Activated CD4-positive, alpha-beta T cell treated with anti-CD3 and anti-CD28 coated beads, Interleukin-2, amount 50 U/mL, for 1 hour (primary cell): ENCODE measurements around the gene IRAK1.

Experiments used
- DNase-seq: peaks from one replicate; pipeline ENCODE4 v3.0.0-alpha.2; 2020

Gene IRAK1

DNA sequence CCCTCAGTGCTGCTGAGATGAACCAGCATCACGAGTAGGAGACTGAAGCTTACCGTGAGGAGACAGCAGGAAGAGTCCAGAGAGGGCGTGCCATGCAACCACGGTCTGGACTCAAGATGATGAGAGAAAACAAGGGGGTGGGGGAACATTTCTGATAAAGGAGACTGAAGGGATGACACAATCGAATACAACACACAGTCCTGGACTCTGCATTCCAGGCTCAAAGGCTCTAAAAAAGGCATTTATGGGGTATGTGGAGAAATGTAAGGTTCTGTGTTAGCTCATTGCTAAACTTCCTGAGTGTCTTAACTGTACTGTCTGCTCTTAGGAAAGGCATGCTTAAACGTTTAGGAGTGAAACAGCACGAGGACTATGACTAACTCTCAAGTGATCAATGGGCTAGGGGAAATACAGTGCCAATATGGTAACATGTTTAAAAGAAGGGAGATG, 20.6 kb upstream of the IRAK1 start:
- no peak for DNase-seq

DNA sequence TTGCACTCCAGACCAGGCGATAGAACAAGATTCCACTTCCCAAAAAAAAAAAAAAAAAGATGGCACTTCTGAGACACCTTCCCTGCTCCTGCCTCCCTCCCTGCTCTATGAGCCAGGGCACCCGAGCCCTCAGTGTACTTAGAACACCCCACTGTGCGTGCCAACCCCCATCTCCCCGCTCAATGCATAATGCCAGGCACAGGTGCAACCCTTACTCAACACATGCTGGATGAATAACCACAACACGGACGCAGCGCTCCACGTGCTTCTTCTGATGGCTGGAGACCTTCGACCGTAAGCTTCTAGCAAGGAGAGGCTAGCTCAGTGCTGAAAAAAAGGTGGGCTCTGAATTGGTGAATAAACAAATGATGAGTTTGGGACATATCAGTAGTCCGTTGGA, 19.9 kb upstream of the IRAK1 start:
- no peak for DNase-seq

DNA sequence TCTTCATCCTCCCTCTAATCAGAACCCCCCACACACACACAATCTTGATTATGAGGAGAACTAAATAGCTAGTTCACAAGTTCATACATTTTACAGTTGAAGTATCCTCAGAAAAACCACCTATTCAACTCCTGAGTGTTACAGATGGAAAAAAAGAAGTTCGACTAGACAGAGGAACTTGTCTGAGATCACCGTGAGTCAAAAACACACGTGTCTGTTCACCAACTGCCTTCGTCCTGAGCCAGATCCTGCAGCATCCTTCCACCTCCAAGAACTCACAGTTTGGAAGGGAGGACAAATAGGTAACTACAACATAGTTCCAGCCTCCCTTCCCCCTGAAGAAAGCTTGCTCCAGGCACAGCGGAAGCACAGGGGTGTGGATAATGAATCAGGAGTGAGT, 19.0 kb upstream of the IRAK1 start:
- no peak for DNase-seq

DNA sequence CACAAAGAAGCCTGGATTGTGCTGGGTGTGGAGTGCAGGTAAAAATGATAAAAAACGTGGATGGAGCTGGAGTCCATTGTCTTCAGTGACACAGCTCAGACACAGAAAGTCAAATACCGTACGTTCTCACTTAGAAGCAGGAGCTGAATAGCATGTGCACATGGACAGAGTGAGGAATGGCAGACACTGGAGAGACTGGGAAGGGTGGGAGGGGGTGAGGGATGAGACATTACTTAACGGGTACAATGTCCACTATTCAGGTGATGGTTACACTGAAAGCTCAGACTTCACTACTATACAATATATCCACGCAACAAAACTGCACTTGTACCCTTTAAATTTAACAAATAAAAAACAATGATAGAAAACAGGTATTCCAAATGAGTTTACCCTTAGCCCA, 18.1 kb upstream of the IRAK1 start:
- no peak for DNase-seq

DNA sequence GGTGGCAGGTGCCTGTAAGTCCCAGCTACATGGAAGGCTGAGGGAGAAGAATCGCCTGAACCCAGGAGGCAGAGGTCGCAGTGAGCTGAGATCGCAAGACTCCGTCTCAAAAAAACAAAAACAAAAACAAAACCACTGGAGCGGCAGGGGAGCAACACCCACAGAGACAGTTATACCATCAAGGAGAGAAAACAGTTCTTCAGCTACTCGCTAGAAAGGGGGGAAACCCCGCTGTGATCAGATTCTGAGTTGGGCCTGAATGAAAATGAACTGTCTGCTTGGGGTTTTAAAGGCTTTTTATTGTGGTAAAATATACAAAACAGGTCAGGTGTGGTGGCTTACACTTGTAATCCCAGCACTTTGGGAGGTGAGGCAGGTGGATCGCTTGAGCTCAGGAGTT, 16.8 kb upstream of the IRAK1 start:
- no peak for DNase-seq

DNA sequence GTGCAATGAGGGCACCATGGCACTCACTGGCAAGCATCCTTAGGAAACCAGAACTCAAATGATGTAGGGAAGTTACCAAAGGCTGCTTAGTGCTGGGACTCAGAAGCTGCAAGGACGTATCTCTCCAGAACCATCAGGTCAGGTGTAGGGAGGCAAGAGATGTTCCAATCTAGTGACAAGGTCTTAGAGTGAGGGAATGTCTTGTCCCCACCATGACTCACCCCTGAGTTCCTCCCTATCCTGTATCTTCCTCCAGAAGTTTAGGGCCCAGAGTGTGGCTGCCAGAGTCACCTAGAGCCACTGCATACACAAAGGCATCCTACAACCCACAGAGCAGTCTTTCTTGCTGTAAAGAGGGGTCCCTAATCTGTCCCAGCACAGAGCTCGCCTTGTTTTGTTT, 14.1 kb upstream of the IRAK1 start:
- DNase-seq = no peak

DNA sequence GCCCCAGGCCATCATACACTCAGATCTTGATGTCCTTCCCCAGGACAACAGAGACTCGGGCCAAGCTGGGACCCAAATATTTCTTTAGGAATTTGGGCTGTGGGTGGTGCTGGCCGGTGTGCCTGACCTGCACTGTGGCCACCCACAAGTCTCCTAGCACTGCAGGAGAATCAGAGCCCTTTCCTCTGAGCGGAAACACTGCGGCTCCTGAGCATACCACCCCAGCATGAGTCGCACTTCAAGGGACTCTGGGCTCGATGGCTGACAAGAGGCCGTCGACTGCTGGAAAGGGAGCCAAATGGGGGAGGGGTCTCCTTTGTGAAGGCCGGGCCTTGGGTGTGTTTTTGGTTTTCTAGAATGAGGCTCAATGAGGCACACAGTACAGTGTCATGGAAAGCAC, 13.0 kb upstream of the IRAK1 start:
- no peak for DNase-seq

DNA sequence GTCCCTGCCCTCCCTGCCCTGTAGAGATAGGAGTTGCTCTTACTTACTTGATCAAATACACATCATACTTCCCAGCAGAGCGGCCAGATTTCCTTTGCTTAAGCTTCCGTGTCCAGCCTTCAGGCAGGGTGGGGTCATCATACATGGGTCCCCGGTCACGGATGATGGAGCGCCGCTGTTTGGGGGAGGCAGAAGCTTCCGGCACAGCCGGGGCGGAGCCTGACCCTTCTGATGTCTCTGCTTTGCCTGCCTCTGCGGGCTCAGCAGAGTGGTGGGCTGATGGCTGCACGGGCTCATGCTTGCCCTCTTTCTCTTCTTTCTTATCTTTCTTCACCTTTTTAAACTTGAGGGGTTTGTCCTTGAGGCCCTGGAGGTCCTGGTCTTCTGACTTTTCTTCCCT, 12.5 kb upstream of the IRAK1 start:
- DNase-seq = no peak

DNA sequence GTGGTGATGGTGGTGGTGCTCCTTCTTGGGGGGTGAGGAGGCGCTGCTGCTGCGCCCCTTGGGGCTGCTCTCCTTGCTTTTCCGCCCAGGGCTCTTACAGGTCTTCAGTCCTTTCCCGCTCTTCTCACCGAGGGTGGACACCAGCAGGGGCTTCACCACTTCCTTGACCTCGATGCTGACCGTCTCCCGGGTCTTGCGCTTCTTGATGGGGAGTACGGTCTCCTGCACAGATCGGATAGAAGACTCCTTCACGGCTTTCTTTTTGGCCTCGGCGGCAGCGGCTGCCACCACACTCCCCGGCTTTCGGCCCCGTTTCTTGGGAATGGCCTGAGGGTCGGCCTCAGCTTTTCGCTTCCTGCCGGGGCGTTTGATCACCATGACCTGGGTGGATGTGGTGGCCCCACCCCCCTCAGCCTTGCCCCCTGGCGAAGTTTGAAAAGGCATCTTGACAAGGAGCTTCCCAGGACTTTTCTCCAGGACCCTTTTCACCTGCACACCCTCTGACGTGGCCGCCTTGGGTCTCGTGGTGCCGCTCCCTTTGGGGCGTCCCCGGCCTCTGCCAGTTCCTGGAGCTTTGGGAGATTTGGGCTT, 11.1 kb upstream of the IRAK1 start:
- no peak for DNase-seq

DNA sequence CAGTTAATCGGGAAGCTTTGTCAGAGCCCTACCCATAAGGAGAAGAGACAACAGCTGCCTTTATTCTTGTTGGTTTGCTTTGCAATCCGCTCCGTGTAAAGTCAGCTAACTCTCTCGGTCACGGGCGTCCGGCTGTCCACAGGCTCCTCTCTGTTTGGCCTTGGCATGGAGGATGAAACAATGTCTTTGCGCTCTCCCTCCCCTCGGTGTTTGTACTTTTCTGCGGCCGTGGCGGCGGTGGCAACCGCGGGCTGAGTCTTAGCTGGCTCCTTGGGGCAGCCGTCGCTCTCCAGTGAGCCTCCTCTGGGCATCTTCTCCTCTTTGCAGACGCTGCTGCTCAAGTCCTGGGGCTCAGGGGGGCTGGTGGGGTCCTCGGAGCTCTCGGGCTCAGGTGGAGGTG, 10.6 kb upstream of the IRAK1 start:
- DNase-seq = no peak

DNA sequence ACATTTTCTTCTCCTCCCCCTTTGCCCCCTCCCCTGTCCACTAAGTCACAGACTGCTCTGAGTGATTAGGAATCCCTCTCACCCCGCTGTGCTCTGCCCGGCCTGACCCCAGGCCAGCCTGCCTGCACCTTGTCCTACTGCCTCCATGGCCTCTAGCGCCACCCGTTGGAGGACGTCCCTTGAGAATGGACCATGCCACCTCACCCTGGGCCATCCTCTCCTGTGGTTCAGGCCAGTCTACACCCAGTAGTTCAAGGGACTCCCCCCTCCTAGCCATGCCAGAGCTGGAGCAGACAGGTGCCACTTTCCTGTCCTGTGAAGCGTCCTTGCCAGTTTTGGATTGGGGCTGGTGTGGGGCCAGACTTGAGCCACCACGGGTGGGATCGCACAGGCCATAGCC, 9.7 kb upstream of the IRAK1 start:
- DNase-seq = no peak

DNA sequence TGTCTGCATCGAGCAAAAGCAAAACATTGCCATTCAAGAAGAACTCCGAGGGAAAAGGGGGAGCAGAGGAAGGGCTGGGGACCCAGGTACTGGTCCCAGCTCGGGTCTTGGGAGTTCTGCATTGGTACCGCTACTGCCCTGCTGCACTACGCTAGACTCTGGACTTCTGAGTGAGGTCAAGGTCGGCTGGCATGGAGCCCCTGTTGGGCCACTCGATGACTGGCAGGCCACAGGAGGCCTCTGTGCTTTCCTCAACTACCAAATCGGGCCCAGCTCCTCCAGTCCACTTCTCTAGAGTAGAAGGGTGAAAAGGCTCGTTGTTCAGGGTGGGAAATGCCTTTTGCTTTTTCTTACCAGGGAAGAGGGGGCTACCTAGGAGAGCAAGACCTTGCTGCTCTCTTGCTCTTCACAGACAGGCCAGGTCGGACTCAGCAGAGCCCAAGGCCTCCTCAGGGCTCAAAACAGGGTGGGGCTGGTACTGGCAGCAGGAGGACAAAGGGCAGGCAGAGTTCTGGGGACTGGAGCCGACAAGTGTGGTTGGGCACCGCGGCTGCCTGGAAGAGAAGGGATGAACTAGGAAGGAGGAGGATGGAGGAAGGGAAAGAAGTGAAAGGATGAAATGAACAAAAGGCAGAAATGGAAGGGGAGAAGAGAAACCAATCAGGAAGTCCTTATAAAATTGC, 8.9 kb upstream of the IRAK1 start:
- DNase-seq = no peak

DNA sequence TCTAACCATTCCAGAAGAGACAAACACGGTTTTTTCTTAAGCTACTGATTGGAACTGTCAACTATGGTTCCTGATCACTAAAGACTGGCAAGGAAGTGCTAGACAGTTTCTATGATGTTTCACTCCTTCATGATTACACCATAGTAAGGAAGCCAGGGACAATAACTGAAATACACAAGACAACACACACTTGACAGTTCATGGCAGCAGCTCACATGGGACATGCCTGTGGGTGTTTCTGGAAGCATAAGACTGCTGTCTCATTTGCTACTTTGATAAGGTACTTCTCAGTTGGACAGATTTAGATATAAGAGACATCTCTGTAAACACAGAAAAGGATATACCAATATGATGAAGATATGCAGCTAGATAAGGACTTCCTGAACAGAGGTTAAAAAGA, 8.3 kb upstream of the IRAK1 start:
- no peak for DNase-seq

DNA sequence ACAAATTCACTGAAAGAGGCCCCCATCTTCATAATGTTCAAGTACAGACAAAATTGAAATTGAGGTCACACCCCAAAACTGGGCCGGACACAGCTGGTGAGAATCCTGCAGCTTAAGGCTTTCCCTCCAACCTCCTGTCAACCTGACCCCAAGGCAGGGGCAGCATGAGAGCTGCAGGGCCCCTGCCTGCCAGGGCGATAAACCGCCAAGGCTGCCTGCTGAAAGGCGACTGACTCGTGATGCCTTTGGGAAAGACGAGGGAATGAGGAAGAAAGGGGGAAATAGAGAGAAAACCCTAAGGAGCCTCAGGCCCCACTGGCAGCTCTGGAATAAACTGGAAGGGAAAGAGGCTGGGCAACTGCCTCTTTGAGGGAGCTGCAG, 7.3 kb upstream of the IRAK1 start:
- no peak for DNase-seq

DNA sequence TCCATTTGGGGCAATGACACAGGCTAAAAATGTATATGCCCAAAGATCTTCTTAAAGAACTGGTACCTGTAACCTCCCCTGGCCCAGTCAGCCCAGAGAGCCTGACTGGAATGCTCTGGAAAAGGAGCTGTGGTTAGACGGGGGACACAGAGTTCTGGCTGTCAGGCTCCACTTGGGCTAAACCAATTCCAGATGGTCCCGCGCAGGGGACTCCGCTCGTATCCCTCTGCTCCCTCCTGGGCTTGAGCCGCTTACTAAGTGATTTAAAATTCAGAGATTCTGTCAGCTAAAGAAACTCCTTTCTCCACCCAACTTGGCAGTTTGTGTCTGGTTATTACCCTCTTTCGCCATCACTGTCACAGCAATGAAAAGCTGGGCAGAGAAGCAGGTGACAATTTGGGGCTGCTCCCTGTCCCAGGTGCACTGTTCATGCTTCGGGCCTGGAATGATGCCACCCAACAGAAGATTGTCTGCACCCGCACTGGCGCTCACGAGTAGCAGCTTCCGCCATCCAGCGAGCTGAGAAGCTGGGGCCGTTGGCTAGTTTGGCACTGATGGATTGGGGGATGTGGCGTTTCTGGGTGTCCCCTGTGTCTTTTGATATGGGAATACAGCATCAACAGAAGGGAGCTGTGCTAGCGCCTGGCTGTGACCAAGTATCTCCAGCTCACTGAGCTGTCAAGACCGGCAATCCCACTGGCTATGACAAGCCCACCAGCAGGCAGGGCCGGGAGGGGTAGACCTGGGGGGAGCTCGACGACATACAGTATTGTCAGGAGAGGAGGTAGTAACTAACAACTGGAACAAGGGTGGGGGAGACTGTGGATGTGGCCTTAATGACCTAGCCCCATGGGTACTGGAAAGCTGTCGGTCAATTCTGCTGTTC, 6.7 kb upstream of the IRAK1 start:
- no peak for DNase-seq

DNA sequence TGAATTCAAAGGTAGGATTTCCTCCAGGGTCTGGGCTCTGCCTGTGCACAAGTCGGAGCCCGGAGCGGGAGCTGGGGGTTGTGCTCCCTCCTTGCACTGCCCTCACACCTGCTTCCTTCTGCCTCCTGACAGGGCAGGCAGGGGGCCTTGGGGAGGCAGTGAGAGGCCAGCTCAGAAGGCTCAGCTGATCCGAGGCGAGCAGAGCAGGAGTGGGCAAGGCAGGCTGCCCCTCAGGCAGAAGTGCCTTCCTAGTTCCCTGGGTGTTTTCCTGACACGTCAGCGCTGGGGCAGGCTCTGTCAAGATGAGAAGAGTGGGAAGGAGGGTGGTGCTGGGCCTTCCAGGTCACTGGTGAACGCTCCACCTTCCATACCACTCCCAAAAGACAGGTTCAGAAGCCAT, 5.5 kb upstream of the IRAK1 start:
- no peak for DNase-seq

DNA sequence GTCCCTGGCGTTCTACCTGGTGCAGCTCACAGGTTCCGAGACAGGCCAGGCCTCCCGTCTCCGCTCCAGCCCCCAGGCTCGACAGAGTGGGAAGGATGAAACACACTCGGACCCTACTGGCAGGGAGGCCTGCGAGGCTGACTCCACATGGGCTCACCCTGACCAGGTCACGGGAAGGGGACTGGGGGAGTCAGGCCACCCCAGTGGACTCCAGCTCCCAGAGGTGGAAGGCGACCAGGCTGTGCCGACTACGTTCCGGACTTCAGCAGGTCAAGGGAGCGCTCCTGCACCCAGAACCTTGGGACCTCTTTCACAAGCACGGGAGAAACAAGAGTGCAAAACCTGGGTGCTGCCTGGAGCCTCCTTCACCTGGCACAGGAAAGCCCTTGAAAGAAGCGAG, 4.6 kb upstream of the IRAK1 start:
- DNase-seq = no peak

DNA sequence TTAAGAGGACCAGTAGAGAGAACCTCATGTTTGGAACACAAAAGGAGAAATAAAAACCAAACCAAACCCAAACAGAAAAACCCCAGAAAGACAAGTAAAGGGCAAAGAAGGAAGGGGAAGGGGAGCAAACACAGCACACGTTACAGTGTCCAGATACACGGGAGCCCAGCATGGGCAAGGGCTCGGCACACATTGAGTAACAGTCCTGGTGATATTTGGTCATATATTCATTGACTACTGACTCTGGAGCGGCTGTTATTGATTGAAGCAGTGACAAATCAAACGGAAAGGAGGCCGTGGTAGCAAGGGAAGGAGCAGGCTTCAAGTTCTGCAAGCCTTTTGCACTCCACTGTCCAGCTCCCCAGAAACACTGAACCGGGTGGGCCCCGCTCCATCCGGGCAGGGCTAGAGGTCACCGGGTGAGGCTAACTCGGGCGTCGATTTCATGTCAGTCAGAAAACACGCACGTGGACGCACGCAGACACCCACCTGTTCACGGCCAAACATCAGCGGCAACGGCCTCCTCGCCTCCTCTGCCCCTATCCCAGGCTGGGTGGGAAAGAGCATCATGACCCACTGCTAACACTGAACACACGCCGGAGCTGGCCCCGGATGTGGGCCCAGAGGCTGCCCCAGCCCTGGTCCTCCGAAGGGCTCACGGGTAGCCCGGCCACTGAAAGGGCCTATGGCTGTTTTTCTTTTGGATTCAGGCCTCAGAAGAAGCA, 3.7 kb upstream of the IRAK1 start:
- DNase-seq = no peak

DNA sequence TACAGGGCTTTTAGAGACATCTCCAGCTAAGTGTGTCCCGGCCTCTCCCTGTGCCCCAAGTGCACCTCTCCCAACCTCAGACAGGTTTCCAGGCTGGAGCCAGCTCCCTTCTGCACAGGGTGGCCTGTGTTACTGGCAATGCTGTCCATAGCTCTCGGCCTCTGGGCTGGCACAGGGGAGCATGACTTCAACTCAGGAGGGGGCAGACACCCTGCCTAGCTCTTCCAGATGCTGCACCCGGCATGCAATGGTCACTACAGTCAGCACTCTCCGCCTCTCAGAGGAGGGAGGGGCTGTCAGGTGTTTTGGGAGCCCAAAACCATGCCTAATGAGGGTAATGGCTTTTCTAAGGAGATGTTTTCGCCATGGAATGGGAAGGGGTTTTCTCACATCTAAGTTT, 2.4 kb upstream of the IRAK1 start:
- DNase-seq = no peak

DNA sequence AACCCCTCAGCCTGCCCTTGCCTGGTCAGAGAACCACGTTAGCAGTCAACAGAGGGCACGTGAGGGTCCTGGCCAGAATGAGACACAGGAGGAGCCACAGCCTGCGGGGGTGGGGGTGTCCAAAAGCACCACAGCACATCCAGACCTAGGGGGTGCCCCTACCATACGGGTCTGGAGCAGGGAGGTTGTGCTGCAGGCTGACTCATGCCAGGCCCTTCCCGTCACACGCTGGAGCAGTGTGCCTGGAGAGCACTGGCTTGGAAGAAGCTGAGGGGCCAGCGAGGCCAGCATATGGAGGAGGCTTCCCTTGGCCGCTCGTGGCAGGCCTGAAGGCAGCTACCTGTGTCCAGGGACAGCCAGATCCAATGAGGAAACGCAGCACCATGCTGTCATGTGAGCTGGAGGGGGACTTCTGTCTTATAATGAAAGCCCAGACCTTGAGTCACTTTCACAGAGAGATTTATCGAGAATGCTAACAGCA, 1.5 kb upstream of the IRAK1 start:
- DNase-seq = no peak

DNA sequence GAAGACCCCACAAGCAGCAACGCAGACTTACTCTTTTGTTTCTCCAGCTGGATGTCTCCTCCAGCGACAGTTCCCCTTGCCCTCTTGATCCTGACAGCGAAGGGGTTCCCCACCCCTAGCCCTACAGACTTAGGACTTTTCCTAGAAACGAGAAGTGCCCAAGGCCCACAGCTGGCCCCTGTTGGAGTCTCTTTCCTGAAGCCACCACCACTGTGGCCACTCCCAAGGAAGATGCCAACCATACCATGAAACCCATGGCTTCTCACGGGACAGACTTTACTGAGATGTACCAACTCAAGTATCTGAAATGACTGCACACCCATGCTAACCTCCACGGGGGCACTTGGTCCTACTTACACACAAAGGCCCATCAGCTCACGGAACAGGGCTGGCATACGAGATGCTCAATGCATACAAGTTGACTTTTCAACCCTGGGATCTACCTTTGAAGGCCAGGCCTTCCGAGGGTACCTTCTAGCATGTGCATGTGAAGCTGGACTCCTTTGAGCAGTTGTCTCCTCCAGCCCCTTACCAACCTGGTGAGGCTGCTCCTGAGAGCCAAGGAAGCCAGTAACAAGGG, 924 bp upstream of the IRAK1 start:
- no peak for DNase-seq

DNA sequence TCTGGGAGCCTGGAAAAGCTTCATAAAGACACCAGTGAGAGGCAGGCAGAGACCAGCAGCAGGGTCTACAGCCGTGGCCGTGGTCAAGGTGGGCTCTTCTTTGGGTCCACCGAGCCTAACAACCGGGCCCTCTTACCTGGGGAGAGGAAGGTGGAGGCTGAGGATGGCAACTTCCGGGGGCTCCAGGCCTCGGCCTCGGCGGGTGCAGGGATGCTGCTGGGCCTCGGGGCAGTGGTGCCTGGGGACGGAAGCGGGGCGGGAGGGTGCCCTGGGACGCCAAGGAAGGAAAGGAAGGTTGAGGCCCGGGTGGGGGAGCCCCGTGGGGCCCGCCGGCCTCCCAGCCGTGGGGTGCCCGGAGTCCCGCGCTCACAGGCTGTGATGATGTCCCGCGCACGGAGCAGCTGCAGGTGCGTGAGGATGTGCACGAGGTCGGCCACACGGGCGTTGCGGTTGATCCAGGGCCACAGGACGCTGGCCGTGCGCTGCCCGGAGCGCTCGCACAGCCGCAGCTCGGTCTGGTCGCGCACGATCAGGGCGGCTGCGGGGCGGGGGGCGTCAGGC, 561 bp downstream of the IRAK1 start:
- no peak for DNase-seq
